ENCODE data around the gene LMBR1. TPM values are rescaled to one million over a fixed set of nuclear protein-coding genes. Genes with fewer than 3 reads are reported as not detected.
A peak's percentile ranks its signal among the peaks of the same experiment; 100 is the strongest.

The LMBR1 gene
- total RNA-seq, 3 donors from 2014 or later: 31.8 to 37.4 (median 36.2) TPM

- Mint-ChIP-seq H3K4me1 (ENCODE audit: low read depth) (peaks cover 35% of the 10 kb centered on the region), H3K36me3 (ENCODE audit: insufficient read depth) (peaks cover 34% of the 10 kb centered on the region), H3K4me3 (no peak overlapping the region), H3K27me3 (ENCODE audit: low read depth) (no peaks in the 10 kb centered on the region), H3K9me3 (no peaks in the 10 kb centered on the region)
- no peak for ATAC-seq
- no peak for DNase-seq
Measured at GRCh38 chr7:156780724-156781455, 112.1 kb downstream of the LMBR1 start.

GRCh38 chr7:156778668-156779067, 114.3 kb downstream of the LMBR1 start:
- Mint-ChIP-seq H3K36me3 (ENCODE audit: insufficient read depth) (peaks cover 31% of the 10 kb centered on the region), H3K9me3 (no peaks in the 10 kb centered on the region), H3K4me3 (no peak overlapping the region), H3K27me3 (ENCODE audit: low read depth) (no peaks in the 10 kb centered on the region), H3K4me1 (ENCODE audit: low read depth) (peaks cover 37% of the 10 kb centered on the region)
- no peak for ATAC-seq
- no peak for DNase-seq

DNA sequence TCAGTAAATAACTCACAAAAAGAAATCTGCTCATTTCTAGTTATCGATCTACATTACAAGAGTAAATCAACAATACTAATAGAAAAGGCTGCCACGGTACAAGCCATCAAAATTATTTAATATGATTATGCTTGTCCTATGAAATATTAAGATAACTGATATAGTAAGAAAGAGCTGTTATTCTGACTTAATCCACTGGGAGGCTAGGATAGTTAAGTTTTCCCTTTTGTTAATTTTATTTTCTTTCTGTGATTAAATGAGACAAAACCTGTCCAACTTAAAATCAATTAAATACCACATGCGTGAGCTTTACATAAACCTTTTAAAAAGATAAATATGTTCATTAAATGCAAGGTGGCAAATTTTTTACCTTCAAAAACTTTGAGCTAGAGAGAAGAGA, 114.8 kb downstream of the LMBR1 start:
- Mint-ChIP-seq H3K9me3 (no peaks in the 10 kb centered on the region), H3K36me3 (ENCODE audit: insufficient read depth) (peaks cover 31% of the 10 kb centered on the region), H3K4me3 (no peak overlapping the region), H3K4me1 (ENCODE audit: low read depth) (peaks cover 38% of the 10 kb centered on the region), H3K27me3 (ENCODE audit: low read depth) (no peaks in the 10 kb centered on the region)
- ATAC-seq (no peak), DNase-seq (no peak)

DNA sequence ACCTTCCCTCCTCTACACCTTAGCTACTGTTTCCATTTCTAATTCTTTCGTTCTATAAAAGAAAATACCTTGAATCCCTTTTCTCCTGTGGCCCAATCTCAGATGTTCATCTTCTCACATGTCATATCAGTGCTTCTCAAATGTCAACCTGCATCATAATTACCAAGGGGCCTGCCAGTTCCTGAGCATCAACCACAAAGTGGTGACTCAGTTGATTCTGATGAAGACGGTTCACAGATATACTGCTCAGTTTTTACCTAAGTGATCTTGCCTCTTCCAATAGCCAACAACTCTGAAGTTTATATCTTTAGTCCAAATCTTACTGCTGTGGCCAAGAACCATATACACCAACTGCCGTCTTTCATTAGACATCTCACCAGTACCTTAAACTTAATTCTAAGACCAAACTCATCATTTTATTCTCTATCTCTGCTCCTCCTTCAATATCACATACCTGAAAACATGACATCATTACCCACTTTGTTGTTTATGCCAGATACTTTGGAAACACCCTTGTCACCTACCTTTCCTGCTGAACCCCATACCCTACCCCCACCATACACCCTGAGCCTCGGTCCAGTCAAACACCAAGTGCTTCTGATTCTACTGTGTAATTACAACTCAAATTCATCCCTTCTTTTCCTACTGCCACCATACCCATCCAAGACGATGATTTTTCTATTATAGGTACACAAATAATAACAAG, 115.5 kb downstream of the LMBR1 start:
- DNase-seq (no peak), ATAC-seq (peak; percentile 94)
- Mint-ChIP-seq H3K4me3 (peak overlapping the region; percentile 19), H3K9me3 (no peaks in the 10 kb centered on the region), H3K36me3 (ENCODE audit: insufficient read depth) (peaks cover 29% of the 10 kb centered on the region), H3K4me1 (ENCODE audit: low read depth) (peaks cover 38% of the 10 kb centered on the region), H3K27me3 (ENCODE audit: low read depth) (no peaks in the 10 kb centered on the region)

- Mint-ChIP-seq H3K9me3 (no peaks in the 10 kb centered on the region), H3K27me3 (ENCODE audit: low read depth) (no peaks in the 10 kb centered on the region), H3K4me3 (no peak overlapping the region), H3K4me1 (ENCODE audit: low read depth) (peaks cover 39% of the 10 kb centered on the region), H3K36me3 (ENCODE audit: insufficient read depth) (peaks cover 22% of the 10 kb centered on the region)
- ATAC-seq (no peak), DNase-seq (no peak)
Measured at GRCh38 chr7:156776527-156776926, 116.5 kb downstream of the LMBR1 start.

DNA sequence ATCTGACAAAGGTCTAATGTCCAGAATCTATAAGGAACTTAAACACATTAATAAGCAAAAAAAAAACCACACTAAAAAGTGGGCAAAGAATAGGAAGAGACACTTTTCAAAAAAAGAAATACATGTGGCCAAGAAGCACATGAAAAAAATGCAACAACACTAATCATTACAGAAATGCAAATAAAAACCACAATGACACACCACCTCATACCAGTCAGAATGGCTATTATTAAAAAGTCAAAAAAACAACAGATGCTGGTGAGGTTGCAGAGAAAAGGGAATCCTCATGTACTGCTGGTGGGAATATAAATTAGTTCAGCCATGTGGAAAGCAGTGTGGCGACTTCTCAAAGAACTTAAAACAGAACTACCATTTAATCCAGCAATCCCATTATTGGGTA, 119.0 kb downstream of the LMBR1 start:
- peaks cover 20% of the 10 kb centered on the region for H3K36me3 Mint-ChIP-seq (ENCODE audit: insufficient read depth)
- no peaks in the 10 kb centered on the region for H3K9me3 Mint-ChIP-seq
- no peaks in the 10 kb centered on the region for H3K27me3 Mint-ChIP-seq (ENCODE audit: low read depth)
- no peak overlapping the region for H3K4me3 Mint-ChIP-seq
- DNase-seq (no peak), ATAC-seq (no peak)
- peaks cover 38% of the 10 kb centered on the region for H3K4me1 Mint-ChIP-seq (ENCODE audit: low read depth)

DNA sequence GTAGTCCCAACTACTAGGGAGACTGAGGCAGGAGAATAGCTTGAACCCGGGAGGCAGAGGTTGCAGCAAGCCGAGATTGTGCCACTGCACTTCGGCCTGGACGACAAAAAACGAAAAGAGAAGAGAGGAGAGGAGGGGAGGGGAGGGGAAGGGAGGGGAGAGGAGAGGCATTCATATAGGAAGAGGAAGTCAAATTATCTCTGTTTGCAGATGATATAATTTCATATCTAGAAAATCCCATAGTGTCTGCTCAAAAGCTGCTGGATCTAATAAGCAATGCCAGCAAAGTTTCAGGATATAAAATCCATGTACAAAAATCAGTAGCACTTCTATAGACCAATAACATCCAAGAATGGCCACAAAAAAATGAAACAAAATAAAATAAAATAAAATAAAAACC, 120.3 kb downstream of the LMBR1 start:
- ATAC-seq (no peak), DNase-seq (no peak)
- Mint-ChIP-seq H3K27me3 (ENCODE audit: low read depth) (no peaks in the 10 kb centered on the region), H3K36me3 (ENCODE audit: insufficient read depth) (peaks cover 17% of the 10 kb centered on the region), H3K4me3 (no peak overlapping the region), H3K9me3 (no peaks in the 10 kb centered on the region), H3K4me1 (ENCODE audit: low read depth) (peaks cover 31% of the 10 kb centered on the region)

- no peak for DNase-seq
- Mint-ChIP-seq H3K4me1 (ENCODE audit: low read depth) (peaks cover 15% of the 10 kb centered on the region), H3K9me3 (no peaks in the 10 kb centered on the region), H3K4me3 (no peak overlapping the region), H3K27me3 (ENCODE audit: low read depth) (no peaks in the 10 kb centered on the region), H3K36me3 (ENCODE audit: insufficient read depth) (peaks cover 16% of the 10 kb centered on the region)
- peak; percentile 56 to 65 for ATAC-seq
Measured at GRCh38 chr7:156768698-156769472, 124.1 kb downstream of the LMBR1 start.

- peaks cover 24% of the 10 kb centered on the region for H3K36me3 Mint-ChIP-seq (ENCODE audit: insufficient read depth)
- no peaks in the 10 kb centered on the region for H3K27me3 Mint-ChIP-seq (ENCODE audit: low read depth)
- no peaks in the 10 kb centered on the region for H3K9me3 Mint-ChIP-seq
- ATAC-seq (no peak), DNase-seq (no peak)
- H3K4me3 Mint-ChIP-seq: no peak overlapping the region
- peaks cover 5% of the 10 kb centered on the region for H3K4me1 Mint-ChIP-seq (ENCODE audit: low read depth)
Measured at GRCh38 chr7:156766666-156767065, 126.3 kb downstream of the LMBR1 start.

GRCh38 chr7:156765901-156766656, 126.9 kb downstream of the LMBR1 start:
- Mint-ChIP-seq H3K27me3 (ENCODE audit: low read depth) (no peaks in the 10 kb centered on the region), H3K4me1 (ENCODE audit: low read depth) (peaks cover 4% of the 10 kb centered on the region), H3K4me3 (no peak overlapping the region), H3K9me3 (no peaks in the 10 kb centered on the region), H3K36me3 (ENCODE audit: insufficient read depth) (peaks cover 25% of the 10 kb centered on the region)
- DNase-seq (no peak), ATAC-seq (no peak)

- peaks cover 4% of the 10 kb centered on the region for H3K4me1 Mint-ChIP-seq (ENCODE audit: low read depth)
- H3K27me3 Mint-ChIP-seq (ENCODE audit: low read depth): no peaks in the 10 kb centered on the region
- DNase-seq (no peak), ATAC-seq (no peak)
- peaks cover 36% of the 10 kb centered on the region for H3K36me3 Mint-ChIP-seq (ENCODE audit: insufficient read depth)
- H3K9me3 Mint-ChIP-seq: peaks cover 6% of the 10 kb centered on the region
- no peak overlapping the region for H3K4me3 Mint-ChIP-seq
Measured at GRCh38 chr7:156764766-156765165, 128.2 kb downstream of the LMBR1 start.

DNA sequence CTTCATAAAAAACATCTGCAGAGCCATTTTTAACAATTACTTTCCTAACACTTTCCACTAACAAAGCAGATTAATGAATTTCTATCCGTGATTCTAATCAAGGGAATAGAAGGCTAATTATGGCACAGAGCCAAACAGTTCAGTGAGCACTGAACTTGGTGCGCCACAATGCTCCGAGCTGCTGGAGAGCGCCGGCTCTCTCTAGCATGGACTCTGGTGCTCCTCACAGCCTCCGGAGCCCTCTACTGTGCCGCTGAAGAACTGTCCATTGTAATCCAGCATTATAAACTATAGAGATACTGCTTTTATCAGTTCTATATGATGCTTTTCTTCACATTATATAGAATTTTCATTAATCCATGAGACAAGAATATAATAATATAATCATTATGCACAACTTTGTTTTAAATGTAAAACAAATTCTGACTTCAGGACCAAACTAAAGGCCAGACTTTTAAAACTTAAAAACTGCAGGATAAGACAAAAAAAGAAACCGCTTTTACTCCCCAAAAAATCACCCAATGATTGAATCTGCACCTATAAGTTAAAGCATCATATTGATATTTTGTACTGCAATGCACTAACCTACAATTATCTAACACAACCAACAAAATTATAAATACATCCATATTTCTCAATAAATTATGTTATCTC, 128.8 kb downstream of the LMBR1 start:
- Mint-ChIP-seq H3K4me3 (no peak overlapping the region), H3K4me1 (ENCODE audit: low read depth) (peaks cover under 1% of the 10 kb centered on the region), H3K9me3 (peaks cover 10% of the 10 kb centered on the region), H3K27me3 (ENCODE audit: low read depth) (no peaks in the 10 kb centered on the region), H3K36me3 (ENCODE audit: insufficient read depth) (peaks cover 42% of the 10 kb centered on the region)
- ATAC-seq (no peak), DNase-seq (no peak)

DNA sequence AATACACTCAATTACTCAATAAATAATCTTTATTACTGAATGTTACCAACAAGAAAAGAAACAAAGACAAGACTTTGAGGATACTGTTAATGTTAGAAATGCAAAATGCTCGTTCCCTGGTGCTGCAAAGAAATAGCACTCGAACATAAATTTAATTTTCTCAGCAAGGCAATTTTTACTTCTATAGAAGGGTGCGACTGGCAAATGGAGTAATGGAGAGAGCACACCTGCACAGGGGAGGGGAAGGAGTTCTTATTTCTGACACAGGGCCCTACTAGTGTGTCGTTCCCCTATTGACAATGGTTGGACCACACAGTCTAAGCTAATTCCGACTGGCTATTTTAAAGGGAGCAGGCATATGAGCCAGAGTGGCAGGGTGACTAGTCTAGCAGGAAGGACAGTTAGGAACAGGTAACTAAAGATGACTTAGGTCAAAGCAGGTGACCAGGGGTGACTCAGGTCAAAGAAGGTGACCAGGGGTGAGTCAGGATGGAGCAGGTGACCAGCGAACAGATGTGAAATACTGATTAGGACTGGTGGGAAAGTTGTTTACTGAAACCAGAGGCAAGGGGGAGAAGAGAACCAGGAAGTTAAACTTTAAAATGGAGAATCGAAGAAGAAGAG, 133.3 kb downstream of the LMBR1 start:
- peaks cover 48% of the 10 kb centered on the region for H3K36me3 Mint-ChIP-seq (ENCODE audit: insufficient read depth)
- no peak for ATAC-seq

More for the DNA sequence above, 133.3 kb downstream of the LMBR1 start:
- H3K4me3 Mint-ChIP-seq: no peak overlapping the region
- DNase-seq: no peak
- H3K4me1 Mint-ChIP-seq (ENCODE audit: low read depth): peaks cover 2% of the 10 kb centered on the region
- H3K27me3 Mint-ChIP-seq (ENCODE audit: low read depth): no peaks in the 10 kb centered on the region
- H3K9me3 Mint-ChIP-seq: peaks cover 10% of the 10 kb centered on the region

Data from activated T-cell treated with anti-CD3 and anti-CD28 coated beads, Interleukin-2, amount 50 U/mL, for 4 hours (primary cell).